ENCODE data around the gene TMEM63A. TPM values are rescaled to one million over a fixed set of nuclear protein-coding genes. Genes with fewer than 3 reads are reported as not detected.

Gene TMEM63A
- total and polyA plus RNA-seq, 2 experiments from 2014 or later: 19.3 to 37.0 TPM

GRCh38 chr1:225875044-225875815, 7.0 kb downstream of the TMEM63A start:
- H3K9me3 ChIP-seq (ENCODE audit: low read depth): no peaks in the 10 kb centered on the region
- H3K36me3 ChIP-seq: peaks cover 8% of the 10 kb centered on the region
- H3K4me1 ChIP-seq (ENCODE audit: low read depth): no peaks in the 10 kb centered on the region
- H3K27ac ChIP-seq: no peak overlapping the region
- H3K4me3 ChIP-seq: no peak overlapping the region
- DNase-seq (ENCODE audit: low read depth in 1 of 2, low spot score in 1 of 2): no peak
- no peaks in the 10 kb centered on the region for H3K27me3 ChIP-seq
- TF ChIP-seq, protein P1, sequence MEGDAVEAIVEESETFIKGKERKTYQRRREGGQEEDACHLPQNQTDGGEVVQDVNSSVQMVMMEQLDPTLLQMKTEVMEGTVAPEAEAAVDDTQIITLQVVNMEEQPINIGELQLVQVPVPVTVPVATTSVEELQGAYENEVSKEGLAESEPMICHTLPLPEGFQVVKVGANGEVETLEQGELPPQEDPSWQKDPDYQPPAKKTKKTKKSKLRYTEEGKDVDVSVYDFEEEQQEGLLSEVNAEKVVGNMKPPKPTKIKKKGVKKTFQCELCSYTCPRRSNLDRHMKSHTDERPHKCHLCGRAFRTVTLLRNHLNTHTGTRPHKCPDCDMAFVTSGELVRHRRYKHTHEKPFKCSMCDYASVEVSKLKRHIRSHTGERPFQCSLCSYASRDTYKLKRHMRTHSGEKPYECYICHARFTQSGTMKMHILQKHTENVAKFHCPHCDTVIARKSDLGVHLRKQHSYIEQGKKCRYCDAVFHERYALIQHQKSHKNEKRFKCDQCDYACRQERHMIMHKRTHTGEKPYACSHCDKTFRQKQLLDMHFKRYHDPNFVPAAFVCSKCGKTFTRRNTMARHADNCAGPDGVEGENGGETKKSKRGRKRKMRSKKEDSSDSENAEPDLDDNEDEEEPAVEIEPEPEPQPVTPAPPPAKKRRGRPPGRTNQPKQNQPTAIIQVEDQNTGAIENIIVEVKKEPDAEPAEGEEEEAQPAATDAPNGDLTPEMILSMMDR (IDR thresholded peaks at IDR 0.05; ENCODE audit: low read depth, low read length): no peak

DNA sequence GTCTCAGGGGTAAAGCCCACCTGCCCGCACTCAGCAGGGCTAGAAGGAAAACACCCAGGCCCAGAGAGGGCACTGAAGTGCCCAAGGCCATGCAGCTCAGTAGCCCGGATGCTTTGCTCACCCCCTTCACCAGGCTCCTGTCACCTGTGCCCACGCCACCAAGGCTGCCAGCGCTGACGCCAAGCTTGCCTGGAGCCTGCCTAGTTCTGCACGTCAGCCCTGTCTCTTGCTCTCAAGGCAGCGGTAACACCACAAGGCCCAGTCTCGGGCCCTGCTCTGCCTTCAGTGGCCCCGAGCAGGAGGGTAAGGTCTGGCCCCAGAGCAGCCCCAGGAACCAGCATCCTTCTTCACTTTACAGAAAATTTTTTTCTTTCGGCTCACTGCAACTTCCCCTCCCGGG, 7.7 kb downstream of the TMEM63A start:
- no peak overlapping the region for H3K27ac ChIP-seq
- H3K27me3 ChIP-seq: no peaks in the 10 kb centered on the region
- peaks cover 8% of the 10 kb centered on the region for H3K36me3 ChIP-seq
- H3K9me3 ChIP-seq (ENCODE audit: low read depth): no peaks in the 10 kb centered on the region
- TF ChIP-seq, protein P1 (IDR thresholded peaks at IDR 0.05; ENCODE audit: low read depth, low read length): no peak
- DNase-seq (ENCODE audit: low read depth in 1 of 2, low spot score in 1 of 2): no peak
- no peaks in the 10 kb centered on the region for H3K4me1 ChIP-seq (ENCODE audit: low read depth)
- H3K4me3 ChIP-seq: no peak overlapping the region

DNA sequence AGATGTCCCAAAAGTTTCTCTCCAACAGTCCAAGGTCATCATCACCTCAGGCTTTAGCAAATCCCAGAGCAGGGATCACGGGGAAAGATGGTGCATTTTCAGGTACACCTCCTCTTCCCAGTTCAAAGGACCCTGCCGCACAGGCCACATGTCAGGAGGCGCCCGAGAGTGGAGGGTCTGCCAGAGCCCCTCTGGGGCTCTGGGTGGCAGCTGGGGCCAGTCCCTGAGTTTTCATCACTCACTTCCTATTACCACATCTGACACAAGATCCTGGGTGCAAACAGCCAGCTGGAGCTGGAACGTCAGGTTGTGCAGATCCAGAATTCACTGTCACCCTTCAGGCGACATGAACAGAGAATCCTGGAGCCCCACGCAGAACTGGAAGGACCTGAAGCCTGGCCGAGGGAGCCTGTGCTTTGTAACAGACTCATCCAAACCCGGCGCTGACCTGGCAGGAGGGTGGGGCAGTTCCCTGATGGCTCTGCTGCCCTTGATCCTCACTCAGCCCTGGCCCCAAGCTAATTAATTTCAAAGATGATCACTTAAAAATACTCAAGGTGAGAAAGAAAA, 8.8 kb downstream of the TMEM63A start:
- no peaks in the 10 kb centered on the region for H3K9me3 ChIP-seq (ENCODE audit: low read depth)
- no peaks in the 10 kb centered on the region for H3K27me3 ChIP-seq
- no peaks in the 10 kb centered on the region for H3K4me1 ChIP-seq (ENCODE audit: low read depth)
- H3K4me3 ChIP-seq: no peak overlapping the region
- H3K27ac ChIP-seq: no peak overlapping the region
- peaks cover 8% of the 10 kb centered on the region for H3K36me3 ChIP-seq
- DNase-seq (ENCODE audit: low read depth in 1 of 2, low spot score in 1 of 2): no peak
- TF ChIP-seq, protein P1 (IDR thresholded peaks at IDR 0.05; ENCODE audit: low read depth, low read length): no peak

GRCh38 chr1:225872075-225872430, 10.1 kb downstream of the TMEM63A start:
- no peak overlapping the region for H3K27ac ChIP-seq
- H3K36me3 ChIP-seq: peaks cover 11% of the 10 kb centered on the region
- no peak for DNase-seq (ENCODE audit: low read depth in 1 of 2, low spot score in 1 of 2)
- H3K9me3 ChIP-seq (ENCODE audit: low read depth): no peaks in the 10 kb centered on the region
- TF ChIP-seq, protein P1 (IDR thresholded peaks at IDR 0.05; ENCODE audit: low read depth, low read length): no peak
- H3K4me3 ChIP-seq: no peak overlapping the region
- H3K27me3 ChIP-seq: no peaks in the 10 kb centered on the region
- H3K4me1 ChIP-seq (ENCODE audit: low read depth): no peaks in the 10 kb centered on the region

DNA sequence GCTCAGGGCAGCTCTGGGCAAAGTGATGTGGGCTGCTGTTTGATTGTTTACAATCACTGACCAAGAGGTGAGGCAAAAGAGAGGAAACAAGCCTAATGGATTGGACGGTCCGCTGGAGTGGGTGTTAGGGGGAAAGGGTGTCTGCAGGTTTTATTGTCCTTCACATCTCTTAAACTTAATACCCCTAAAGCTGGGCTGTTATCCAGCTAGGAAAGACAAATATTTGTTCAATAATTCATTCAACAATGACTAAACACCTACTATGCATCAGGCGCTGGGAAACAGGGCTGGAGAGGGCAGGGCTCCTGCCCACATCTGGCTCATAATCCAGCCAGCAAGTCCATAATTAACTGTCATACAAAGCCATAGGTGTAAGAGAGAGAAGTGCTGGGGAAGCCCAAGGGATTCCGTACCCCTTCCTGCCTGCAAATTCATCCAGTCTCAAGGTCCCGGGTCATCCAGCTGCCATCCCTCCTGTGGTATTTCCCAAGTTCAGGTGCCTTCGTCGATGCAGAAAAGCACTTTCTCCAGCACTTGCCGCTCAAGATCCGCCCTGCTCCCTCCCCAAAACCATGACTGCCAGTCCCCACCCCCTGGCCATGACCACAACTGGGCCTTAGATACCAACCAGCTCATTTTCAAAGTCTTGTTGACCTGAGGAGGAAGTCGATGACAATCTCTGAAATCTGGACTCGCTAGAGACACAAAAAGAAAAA, 10.7 kb downstream of the TMEM63A start:
- DNase-seq (ENCODE audit: low read depth in 1 of 2, low spot score in 1 of 2): no peak
- TF ChIP-seq, protein P1 (IDR thresholded peaks at IDR 0.05; ENCODE audit: low read depth, low read length): no peak

More for the DNA sequence above, 10.7 kb downstream of the TMEM63A start:
- H3K4me1 ChIP-seq (ENCODE audit: low read depth): no peaks in the 10 kb centered on the region
- H3K27ac ChIP-seq: no peak overlapping the region
- H3K36me3 ChIP-seq: peaks cover 11% of the 10 kb centered on the region
- H3K4me3 ChIP-seq: no peak overlapping the region
- no peaks in the 10 kb centered on the region for H3K9me3 ChIP-seq (ENCODE audit: low read depth)
- no peaks in the 10 kb centered on the region for H3K27me3 ChIP-seq

All from cardiac muscle cell (in vitro differentiated cells and primary cell).